GM18907 (cell line): Measurements from ENCODE around the gene GCN1.

Experiments used
- ATAC-seq: cut with Tn5 transposase; IDR thresholded peaks from one replicate; pipeline ENCODE4 v1.9.1; 2021; ENCODE audit warnings: mild to moderate bottlenecking, moderate library complexity; ENCODE audit not compliant: unreplicated experiment

Gene GCN1

DNA sequence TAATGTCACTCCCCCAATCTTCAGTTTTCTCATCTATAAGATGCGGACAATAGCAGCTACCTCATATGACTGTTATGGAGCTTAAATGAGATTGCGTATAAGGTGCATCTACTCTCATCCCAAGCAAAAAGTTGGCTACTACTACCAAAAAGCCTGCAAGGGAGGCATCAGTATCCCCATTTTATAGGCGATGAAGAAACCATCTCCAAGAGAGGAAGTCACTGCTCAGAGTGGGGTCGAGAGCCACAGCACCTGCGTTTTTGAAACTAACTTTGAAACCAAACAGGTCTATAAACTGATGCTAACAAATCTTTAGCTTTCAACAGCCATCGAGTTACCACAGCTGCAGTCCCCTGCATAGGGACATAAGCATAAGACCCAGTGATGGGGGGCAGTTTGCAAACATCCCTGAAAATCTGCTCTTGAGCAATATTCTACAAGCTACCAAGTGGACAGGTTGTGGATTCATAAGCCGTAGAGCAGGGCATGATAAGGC is 3.5 kb downstream of the GCN1 start:
- no peak for ATAC-seq

- ATAC-seq: no peak
Observed at GRCh38 chr12:120190386-120190785, 4.1 kb downstream of the GCN1 start.

DNA sequence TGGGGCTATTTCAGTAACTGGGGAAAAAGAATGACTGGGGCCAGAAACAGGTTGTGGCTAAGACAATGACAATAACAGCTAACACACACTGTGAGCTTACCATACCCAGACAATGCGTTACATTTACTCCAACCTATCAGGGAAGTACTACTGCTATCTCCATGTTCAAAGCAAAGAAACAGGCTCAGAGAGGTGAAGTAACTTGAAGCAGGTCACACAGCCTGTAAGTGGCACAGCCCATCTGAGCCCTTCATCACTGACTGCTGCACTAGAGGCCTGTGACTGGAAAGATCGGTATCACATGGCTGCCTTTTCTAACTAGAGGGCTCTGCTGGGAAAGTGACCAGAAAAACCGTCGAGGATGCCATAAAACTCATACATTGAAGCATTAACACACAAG is 7.9 kb downstream of the GCN1 start:
- no peak for ATAC-seq

DNA sequence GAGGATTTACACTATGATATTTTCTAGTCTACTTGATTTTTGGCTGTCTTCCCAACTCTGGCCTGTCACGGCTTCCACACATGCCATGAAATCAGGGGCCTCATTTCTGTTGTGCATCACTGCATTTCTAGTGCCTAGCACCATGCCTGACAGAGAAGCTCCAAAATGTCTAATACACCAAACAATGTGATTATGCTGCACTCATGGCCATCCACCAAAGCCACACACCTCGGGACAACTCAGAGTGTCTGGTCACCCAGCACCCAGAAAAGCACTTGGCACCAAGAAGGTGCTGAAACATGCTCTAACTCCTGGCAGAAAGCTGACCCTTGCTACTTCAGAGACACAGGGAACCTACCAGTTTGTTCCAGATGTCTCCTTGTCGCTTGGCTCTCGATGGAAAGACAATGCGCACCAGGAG is 11.3 kb downstream of the GCN1 start:
- ATAC-seq: no peak

DNA sequence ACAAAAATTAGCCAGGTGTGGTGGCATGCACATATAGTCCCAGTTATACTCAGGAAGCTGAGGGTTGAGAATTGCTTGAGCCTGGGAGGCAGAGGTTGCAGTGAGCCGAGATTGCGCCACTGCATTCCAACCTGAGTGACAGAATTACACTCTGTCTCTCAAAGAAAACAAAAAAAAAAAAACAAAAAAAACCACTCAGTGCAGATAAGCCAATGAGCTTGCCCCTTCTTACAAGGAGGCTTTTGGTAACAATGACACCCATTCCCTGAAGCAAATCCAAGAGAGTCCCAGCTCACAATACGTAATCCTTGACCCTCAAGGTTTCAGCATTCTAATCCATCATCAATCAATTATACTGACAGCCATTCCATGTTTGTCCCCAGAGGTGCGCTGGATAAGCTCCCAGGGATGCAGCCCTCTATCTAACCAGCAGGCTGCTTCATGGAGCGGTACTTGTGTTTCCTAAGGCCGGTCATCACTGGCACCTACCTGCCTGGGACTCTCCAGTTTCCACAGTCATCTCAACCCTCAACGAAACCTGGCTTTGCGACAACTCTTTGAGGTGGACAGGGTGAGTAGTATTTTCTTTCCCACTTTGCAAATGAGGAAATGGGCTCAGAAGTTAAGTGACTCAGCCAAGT is 12.4 kb downstream of the GCN1 start:
- ATAC-seq: no peak

DNA sequence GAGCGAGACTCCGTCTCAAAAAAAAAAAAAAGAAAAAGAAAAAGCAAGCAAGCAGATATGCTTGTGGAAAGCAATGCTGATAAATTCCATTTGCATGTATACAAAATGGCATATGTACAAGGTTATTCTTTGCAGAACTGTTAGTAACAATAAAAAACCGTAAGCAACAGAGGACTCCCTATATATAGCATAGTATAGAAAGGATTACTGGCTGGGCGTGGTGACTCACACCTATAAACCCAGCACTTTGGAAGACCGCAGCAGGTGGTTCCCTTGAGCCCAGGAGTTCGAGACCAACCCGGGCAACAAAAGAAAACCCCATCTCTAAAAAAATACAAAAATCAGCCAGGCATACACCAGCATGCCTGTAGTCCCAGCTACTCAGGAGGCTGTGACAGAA is 13.5 kb downstream of the GCN1 start:
- no peak for ATAC-seq

DNA sequence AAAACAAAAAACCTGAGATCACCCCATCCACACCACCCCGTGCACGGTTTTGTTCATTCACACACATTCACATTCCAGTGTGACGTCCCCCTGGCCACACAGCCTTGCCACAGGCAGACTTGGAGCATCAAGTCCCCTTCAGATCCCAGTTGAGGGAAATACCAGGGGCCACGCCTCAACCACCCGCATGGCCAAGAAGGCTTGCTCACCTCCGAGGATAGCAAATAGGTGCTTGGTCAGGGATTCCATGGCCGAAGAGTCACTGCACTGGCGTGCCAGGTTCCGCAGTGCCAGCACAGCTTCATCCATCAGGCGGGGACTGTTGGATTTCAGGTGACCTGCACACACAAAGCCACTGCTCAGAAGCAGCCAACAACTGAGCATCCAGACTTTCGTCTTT is 19.0 kb downstream of the GCN1 start:
- no peak for ATAC-seq

- no peak for ATAC-seq
Observed at GRCh38 chr12:120175062-120175461, 19.5 kb downstream of the GCN1 start.

GRCh38 chr12:120172053-120172452 is 22.5 kb downstream of the GCN1 start:
- no peak for ATAC-seq

DNA sequence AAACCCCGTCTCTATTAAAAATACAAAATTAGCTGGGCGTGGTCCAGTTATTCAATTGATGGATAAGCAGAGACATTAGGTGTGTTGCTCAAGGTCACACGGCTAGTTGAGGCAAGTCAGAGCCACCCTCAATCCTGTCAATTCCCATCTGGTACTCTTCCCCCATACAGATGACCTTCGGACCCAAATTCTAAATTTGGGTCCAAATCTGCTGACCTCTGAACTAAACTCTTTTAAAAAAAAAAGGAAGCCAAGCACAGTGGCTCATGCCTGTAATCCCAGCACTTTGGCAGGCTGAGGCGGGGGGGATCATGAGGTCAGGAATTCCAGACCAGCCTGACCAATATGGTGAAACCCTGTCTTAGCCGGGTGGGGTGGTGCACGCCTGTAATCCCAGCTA is 23.9 kb downstream of the GCN1 start:
- no peak for ATAC-seq

- ATAC-seq: no peak
Observed at GRCh38 chr12:120169946-120170345, 24.6 kb downstream of the GCN1 start.

DNA sequence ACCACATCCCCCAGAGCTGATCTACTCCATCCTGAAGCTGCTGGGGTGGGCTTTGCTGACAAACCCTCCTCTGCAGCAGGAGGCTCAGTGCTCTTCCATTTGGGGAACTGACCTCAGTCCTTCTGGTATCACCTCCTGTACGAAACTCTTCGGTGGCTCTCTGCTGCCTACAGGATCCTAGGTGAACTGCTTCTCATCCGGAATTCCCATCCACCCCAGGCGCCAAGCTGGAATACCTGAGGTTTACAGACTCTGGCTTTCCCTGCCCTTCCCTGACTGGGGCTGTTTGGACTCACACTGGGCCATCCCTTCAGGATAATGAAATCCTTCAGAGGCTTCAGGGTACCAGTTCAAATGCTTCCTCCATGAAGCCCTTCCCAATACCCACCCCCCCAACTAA is 26.2 kb downstream of the GCN1 start:
- ATAC-seq: no peak

- ATAC-seq: no peak
Observed at GRCh38 chr12:120167529-120168095, 26.9 kb downstream of the GCN1 start.

GRCh38 chr12:120164293-120164692 is 30.2 kb downstream of the GCN1 start:
- no peak for ATAC-seq

- no peak for ATAC-seq
Observed at GRCh38 chr12:120162763-120163162, 31.8 kb downstream of the GCN1 start.

GRCh38 chr12:120161852-120162251 is 32.7 kb downstream of the GCN1 start:
- ATAC-seq: no peak

DNA sequence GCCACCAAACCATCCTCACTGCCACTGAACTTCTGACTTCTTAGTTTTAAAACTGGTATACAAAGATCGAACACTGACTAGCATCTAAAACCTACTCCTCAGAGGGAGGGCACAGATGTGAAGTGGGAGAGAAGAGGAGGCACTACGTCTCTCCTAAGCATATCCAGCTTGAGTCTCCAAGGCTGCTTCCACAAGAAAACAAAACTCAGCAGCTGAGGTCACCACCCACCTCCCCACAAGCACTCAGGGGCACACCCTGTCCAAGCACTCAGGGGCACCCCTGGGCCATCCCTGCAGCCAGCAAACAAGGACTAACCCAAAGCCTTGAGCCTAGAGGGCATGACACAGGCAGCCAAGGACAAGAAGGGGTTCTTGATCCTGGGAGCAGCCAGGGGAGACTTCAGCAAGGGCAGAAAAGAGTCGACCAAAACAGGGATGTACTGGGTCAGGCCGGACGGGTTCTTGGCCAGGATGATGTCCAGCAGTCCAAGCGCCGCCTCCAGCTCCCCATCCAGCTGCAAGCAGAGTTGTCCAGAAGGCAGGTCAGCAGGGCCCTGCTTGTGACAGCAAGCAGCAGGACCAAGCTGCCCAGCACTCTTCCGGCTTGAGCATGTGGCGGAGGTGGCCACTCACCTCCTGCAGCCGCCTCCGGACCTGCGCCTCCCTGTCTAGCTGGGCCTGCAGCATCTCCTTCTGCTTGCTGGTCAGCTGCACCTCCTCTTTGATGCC is 34.8 kb downstream of the GCN1 start:
- no peak for ATAC-seq

GRCh38 chr12:120158351-120158750 is 36.2 kb downstream of the GCN1 start:
- ATAC-seq: no peak

DNA sequence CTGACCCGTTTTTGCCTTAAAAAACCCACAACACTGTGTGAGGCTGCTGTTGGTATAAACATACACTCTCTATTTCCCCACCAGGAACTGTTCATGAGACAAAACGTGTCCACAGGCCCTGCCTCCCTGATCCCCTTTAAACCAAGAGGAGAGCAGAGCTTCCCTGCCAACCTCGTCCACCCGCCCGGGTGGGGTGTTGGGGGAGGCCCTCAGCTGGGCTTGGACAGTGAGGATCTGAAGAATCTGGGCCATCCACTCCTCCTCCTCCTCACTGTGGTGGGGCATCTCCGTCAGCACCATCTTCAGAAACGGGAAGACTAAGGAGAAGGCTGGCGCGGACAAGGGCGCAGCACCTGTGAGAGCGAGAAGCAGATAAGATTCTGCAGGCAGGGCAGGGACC is 36.8 kb downstream of the GCN1 start:
- ATAC-seq: no peak

DNA sequence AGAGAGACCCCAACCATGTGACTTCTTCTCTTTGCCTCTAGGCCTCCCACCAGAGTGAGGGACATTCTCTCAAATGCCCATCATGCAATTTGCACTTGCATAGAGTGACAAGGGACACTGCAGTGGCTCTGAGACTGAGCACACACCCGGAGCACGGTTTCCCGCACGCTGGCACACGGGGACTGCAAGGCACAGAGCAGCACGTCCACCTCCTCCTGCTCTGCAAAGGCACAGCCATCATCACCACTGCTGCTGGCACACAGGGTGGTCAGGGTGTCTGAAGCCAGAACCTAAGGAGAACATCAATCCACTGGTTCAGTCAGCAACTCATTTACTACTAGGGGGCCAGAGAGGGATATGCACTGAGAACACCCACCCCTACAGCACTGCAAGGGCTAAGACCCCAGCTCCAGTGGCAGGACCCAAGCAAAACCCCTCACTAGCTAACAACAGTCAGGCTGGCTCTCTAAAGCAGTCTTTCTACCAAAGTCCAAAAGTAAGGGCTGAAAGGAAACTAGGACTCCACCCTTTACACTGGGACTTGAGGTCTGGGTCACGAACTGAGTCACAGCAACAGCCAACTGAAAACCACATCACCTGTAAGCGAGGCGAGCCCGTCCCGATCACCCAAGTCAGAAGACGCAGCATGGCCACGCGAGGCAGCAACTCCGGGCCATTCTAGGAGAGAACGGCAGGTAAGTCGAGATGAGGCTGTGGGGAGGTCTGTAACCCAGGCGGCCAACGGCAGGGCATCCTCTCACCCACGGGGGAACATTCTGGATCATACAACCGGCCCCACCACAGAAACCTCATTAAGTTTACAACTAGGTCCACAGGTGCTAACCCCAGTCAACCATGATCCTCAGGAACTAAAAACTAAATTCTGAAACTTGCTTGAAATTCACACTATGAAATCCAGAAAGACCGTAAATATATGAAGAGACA is 37.9 kb downstream of the GCN1 start:
- no peak for ATAC-seq

DNA sequence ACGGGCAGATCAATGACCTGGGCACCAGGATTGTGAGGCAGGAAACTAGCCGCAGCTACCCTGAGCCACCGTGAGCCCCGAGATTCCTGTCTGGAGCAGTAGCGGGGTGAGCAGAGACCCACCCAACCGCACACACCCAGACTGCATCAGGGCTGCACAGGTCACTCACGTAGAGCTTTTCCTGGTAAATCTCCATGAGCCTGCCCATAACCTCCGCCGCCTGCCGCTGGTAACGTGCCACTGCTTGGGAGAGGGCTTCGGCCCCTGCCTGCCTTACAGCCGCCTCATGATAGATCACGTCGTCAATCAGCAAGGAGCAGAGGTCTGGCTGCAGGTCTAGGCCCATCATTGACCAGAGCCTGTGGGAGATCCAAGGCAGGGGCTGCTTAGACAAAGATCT is 39.4 kb downstream of the GCN1 start:
- no peak for ATAC-seq
